ENCODE results near the gene CNOT3.

- TF ChIP-seq CTCF (IDR thresholded peaks at IDR 0.05 in 4 of 5, conservative IDR thresholded peaks at IDR 0.05 in 1 of 5) (no peak), POLR2A (IDR thresholded peaks at IDR 0.05) (peak; percentile 41 to 43)
Measured at GRCh38 chr19:54191011-54191810, 53.6 kb downstream of the CNOT3 start, which contains the start of gene TSEN34.
